GM12878 (cell line): ENCODE results near the gene NEGR1. TPM values are rescaled to one million over a fixed set of nuclear protein-coding genes. Genes with fewer than 3 reads are reported as not detected.

ENCODE experiments used
- ATAC-seq: fragments of 200-7000 bp; cut with Tn5 transposase; 3 replicates; pipeline ENCODE4 v1.9.1; 2020; ENCODE audit warnings: mild to moderate bottlenecking, moderate library complexity
- BruUV-seq: library from RNA; stranded (reverse); fragments of 400-500 nt; replicated peaks from 2 replicates; lab custom pipeline; 2021; lab: Mats Ljungman, UMichigan
- CTCF ChIA-PET: fragments of 300-600 bp; sonication (Branson Sonifier 250); formaldehyde crosslinking; extraction: SDS; loops from one replicate; lab custom pipeline; 2021; ENCODE audit warnings: inconsistent platforms; lab: Yijun Ruan, JAX
- POLR2A ChIA-PET: fragments of 350-600 bp; formaldehyde crosslinking; extraction: SDS; loops from one replicate; lab custom pipeline; 2021; ENCODE audit warnings: inconsistent platforms; lab: Charles Lee
- RAD21 ChIA-PET: fragments of 300-600 bp; sonication (Branson Sonifier 250); formaldehyde crosslinking; loops from one replicate; lab custom pipeline; 2023; ENCODE audit warnings: antibody characterized with exemption; ENCODE audit not compliant: unreplicated experiment; lab: Charles Lee
- SMC1A ChIA-PET: fragments of 300-600 bp; sonication (Branson Sonifier 250); formaldehyde crosslinking; loops from one replicate; lab custom pipeline; 2023; ENCODE audit not compliant: unreplicated experiment, uncharacterized antibody; lab: Charles Lee
- DNase-seq: peaks from one replicate; pipeline ENCODE4 v3.0.0-alpha.2; 2011; ENCODE audit warnings: low read depth, low spot score
- FAIRE-seq: peaks from 3 replicates; lab custom pipeline; 2011; peaks lifted over from hg19 to GRCh38; lab: Jason Lieb, UNC
- H2AFZ ChIP-seq: 2 replicates; pipeline ENCODE4 v1.6.0; 2011; ENCODE audit warnings: low read depth, low read length, control low read depth; ENCODE audit not compliant: control insufficient read depth
- H3K27ac ChIP-seq: 2 replicates; pipeline ENCODE4 v1.5.1; 2011; ENCODE audit warnings: control low read depth; ENCODE audit not compliant: control insufficient read depth, insufficient read depth
- H3K27me3 ChIP-seq, 2 experiments: replicated peaks in 1 of 2; 2 replicates each; pipeline versions ENCODE4 v1.6.0 to v1.6.1; 2011; ENCODE audit warnings: low read length in 1 of 2; ENCODE audit not compliant: control insufficient read depth in 2 of 2, insufficient read depth in 2 of 2
- H3K36me3 ChIP-seq, 2 experiments: 2 replicates each; pipeline ENCODE4 v1.5.1; 2011; ENCODE audit warnings: low read length in 1 of 2; ENCODE audit not compliant: control insufficient read depth in 2 of 2, insufficient read depth in 2 of 2
- H3K4me1 ChIP-seq: 2 replicates; pipeline ENCODE4 v1.6.1; 2011; ENCODE audit warnings: mild to moderate bottlenecking, low read length, moderate library complexity, mixed read lengths; ENCODE audit not compliant: control insufficient read depth, insufficient read depth
- H3K4me2 ChIP-seq: 2 replicates; pipeline ENCODE4 v1.6.0; 2011; ENCODE audit warnings: control low read depth; ENCODE audit not compliant: control insufficient read depth, insufficient read depth
- H3K4me3 ChIP-seq: fragments of 200-600 bp; sonication (generic); 2 replicates; pipeline ENCODE4 v1.5.1; 2016
- H3K79me2 ChIP-seq: 2 replicates; pipeline ENCODE4 v1.6.0; 2011; ENCODE audit warnings: low read length; ENCODE audit not compliant: control insufficient read depth, insufficient read depth
- H3K9ac ChIP-seq: 2 replicates; pipeline ENCODE4 v1.8.0; 2011; ENCODE audit warnings: low read length, control low read depth, mixed read lengths; ENCODE audit not compliant: control insufficient read depth, insufficient read depth
- H3K9me3 ChIP-seq: replicated peaks from 3 replicates; pipeline ENCODE4 v1.5.1; 2011; ENCODE audit warnings: mild to moderate bottlenecking, low read length; ENCODE audit not compliant: control insufficient read depth, insufficient read depth
- H4K20me1 ChIP-seq: 2 replicates; pipeline ENCODE4 v1.6.0; 2011; ENCODE audit not compliant: control insufficient read depth, insufficient read depth
- BCL11A ChIP-seq: IDR thresholded peaks from 2 replicates; pipeline ENCODE4 v1.6.1; 2011; ENCODE audit warnings: low read depth, low read length
- BHLHE40 ChIP-seq, 2 experiments: fragments of 450-650 bp in 1 of 2; IDR thresholded peaks; 2 replicates each; pipeline ENCODE4 v1.6.1; 2011 to 2017; ENCODE audit warnings: low read depth in 2 of 2, borderline replicate concordance in 1 of 2, improper control_type of control experiment in 1 of 2, low read length in 1 of 2, mild to moderate bottlenecking in 1 of 2
- KLF5 ChIP-seq: fragments of 450-650 bp; IDR thresholded peaks from 2 replicates; pipeline ENCODE4 v1.6.1; 2014; ENCODE audit warnings: mild to moderate bottlenecking; ENCODE audit not compliant: partially characterized antibody
- MEF2B ChIP-seq: fragments of 450-650 bp; IDR thresholded peaks from 2 replicates; pipeline ENCODE4 v1.6.1; 2018; ENCODE audit warnings: mild to moderate bottlenecking, moderate library complexity; ENCODE audit not compliant: partially characterized antibody, poor library complexity, severe bottlenecking
- MYB ChIP-seq: fragments of 150-350 bp; IDR thresholded peaks from 2 replicates; pipeline ENCODE4 v1.6.1; 2014; ENCODE audit warnings: mild to moderate bottlenecking, low read depth, low read length, borderline replicate concordance
- NR2C2 ChIP-seq: IDR thresholded peaks from 2 replicates; pipeline ENCODE4 v1.6.1; 2011; ENCODE audit warnings: borderline replicate concordance, low read depth; ENCODE audit not compliant: control insufficient read depth, insufficient read length
- NR2F1 ChIP-seq: fragments of 450-650 bp; conservative IDR thresholded peaks from 2 replicates; pipeline ENCODE4 v1.6.1; 2017; ENCODE audit warnings: mild to moderate bottlenecking
- PBX3 ChIP-seq: IDR thresholded peaks from 2 replicates; pipeline ENCODE4 v1.6.1; 2011; ENCODE audit warnings: mild to moderate bottlenecking, low read depth, low read length, moderate library complexity; ENCODE audit not compliant: insufficient replicate concordance
- POLR2AphosphoS2 ChIP-seq: IDR thresholded peaks from 2 replicates; pipeline ENCODE4 v1.6.1; 2011; ENCODE audit warnings: low read depth, mild to moderate bottlenecking, low read length, improper control_type of control experiment, moderate library complexity
- POLR2AphosphoS5 ChIP-seq: IDR thresholded peaks from 2 replicates; pipeline ENCODE4 v1.6.1; 2011; ENCODE audit warnings: mild to moderate bottlenecking, low read length, inconsistent platforms
- RAD51 ChIP-seq: fragments of 450-650 bp; IDR thresholded peaks from 2 replicates; pipeline ENCODE4 v1.6.1; 2016; ENCODE audit warnings: moderate library complexity, mild to moderate bottlenecking, inconsistent platforms
- SUPT20H ChIP-seq: IDR thresholded peaks from 2 replicates; pipeline ENCODE4 v1.6.1; 2011; ENCODE audit warnings: low read depth, mild to moderate bottlenecking, low read length, moderate library complexity, borderline replicate concordance; ENCODE audit not compliant: control insufficient read depth
- TCF3 ChIP-seq: IDR thresholded peaks from 2 replicates; pipeline ENCODE4 v1.6.1; 2012; ENCODE audit warnings: low read depth, mild to moderate bottlenecking, low read length, borderline replicate concordance; ENCODE audit not compliant: insufficient read depth
- WRNIP1 ChIP-seq: IDR thresholded peaks from 2 replicates; pipeline ENCODE4 v1.6.1; 2011; ENCODE audit warnings: low read depth, low read length, improper control_type of control experiment, borderline replicate concordance
- ZNF207 ChIP-seq: fragments of 450-650 bp; IDR thresholded peaks from 2 replicates; pipeline ENCODE4 v1.6.1; 2014; ENCODE audit warnings: antibody characterized with exemption, mild to moderate bottlenecking, borderline replicate concordance
- WGBS: methylation state at CpG from one replicate; pipeline ENCODE4 v1.1.6; 2016; ENCODE audit warnings: low lambda C conversion rate; ENCODE audit not compliant: insufficient replicate concordance, insufficient coverage; ENCODE audit errors: missing lambda C conversion rate; 5-methylcytosine and 5-hydroxymethylcytosine counted together
- in situ Hi-C: fragments of 300-500 bp; cut with MboI; formaldehyde crosslinking; loops from 9 replicates; pipeline ENCODE4 v1.14.3; 2018; ENCODE audit warnings: mixed read lengths
- intact Hi-C: fragments of 100-400 bp; cut with micrococcal nuclease; formaldehyde crosslinking; loops from one replicate; pipeline ENCODE4 v1.14.2; 2022; ENCODE audit not compliant: unreplicated experiment
- polyA plus RNA-seq, 11 experiments: library from polyadenylated mRNA; depleted of rRNA in 4 of 11; unstranded in 6 of 11; stranded (reverse) in 5 of 11; fragments of >200 nt; fragmentation: Nextera tagmentation in 4 of 11; fragmentation: Illumina TruSeq in 1 of 11; extraction: Ambion mirVana in 4 of 11; extraction: Trizol in 1 of 11; gene quantifications; 1 replicate in 1 of 11; 2 replicates in 10 of 11; pipeline versions ENCODE4 v1.2.1 to v1.2.3, GENCODE V29; 2011 to 2016; ENCODE audit warnings: inconsistent platforms in 2 of 11, missing spikeins in 2 of 11, low read depth in 1 of 11
- total RNA-seq, 4 experiments: library from RNA; depleted of rRNA in 3 of 4; stranded (reverse); fragments of >200 nt in 3 of 4; fragmentation: Illumina TruSeq in 1 of 4; extraction: Trizol in 1 of 4; gene quantifications; 2 replicates each; pipeline versions ENCODE4 v1.2.1 to v1.2.3, GENCODE V29; 2013 to 2021

Gene NEGR1
- total and polyA plus RNA-seq, 10 of the 15 experiments (the other 5 are each of a cell fraction or from before 2014, with no cell fraction given), result under 0.01 to 0.03 (median 0.01) TPM; not detected in 7

- intact Hi-C loops, result no loop called here
Measured at GRCh38 chr1:72056516-72056915, 225.8 kb downstream of the NEGR1 start.

GRCh38 chr1:72051538-72051937 is 230.8 kb downstream of the NEGR1 start:
- Histone ChIP-seq H3K4me1 (no peaks in the 10 kb centered on the region), H3K4me3 (no peak overlapping the region), H4K20me1 (no peaks in the 10 kb centered on the region), H3K9me3 (no peaks in the 10 kb centered on the region), H3K27me3 (no peaks in the 10 kb centered on the region), H2AFZ (no peak overlapping the region), H3K79me2 (no peaks in the 10 kb centered on the region), H3K27ac (no peak overlapping the region), H3K36me3 (no peaks in the 10 kb centered on the region), H3K9ac (no peak overlapping the region), H3K4me2 (no peak overlapping the region)
- TF ChIP-seq POLR2AphosphoS2, result no peak
- TF ChIP-seq SUPT20H, result no peak
- TF ChIP-seq NR2F1, result no peak
- TF ChIP-seq BHLHE40 (IDR thresholded peaks at IDR 0.05; ENCODE audit: borderline replicate concordance in 1 of 2, low read depth in 2 of 2, low read length in 1 of 2), result no peak
- TF ChIP-seq MYB, result no peak
- no peak for TF ChIP-seq TCF3
- TF ChIP-seq POLR2AphosphoS5, result no peak
- TF ChIP-seq ZNF207, result no peak
- TF ChIP-seq RAD51, result no peak
- TF ChIP-seq MEF2B, result no peak
- no peak for TF ChIP-seq NR2C2
- intact Hi-C loops (no loop called here), in situ Hi-C loops (no loop called here)
- ATAC-seq (no peak), FAIRE-seq (no peak), DNase-seq (no peak)
- ChIA-PET POLR2A (no interaction called here), SMC1A (interaction anchor here (1.1 kb wide), 1 partner anchor 62 kb away, joined by 3 read pairs; no protein-coding TSS in a partner anchor), RAD21 (no interaction called here), CTCF (interaction anchor here (1.7 kb wide), 1 partner anchor 14 kb away, joined by 5 read pairs; no protein-coding TSS in a partner anchor)
- no TSS peak for BruUV-seq
- 0% methylated on average over 2 of the region's 2 CpGs for WGBS

More at GRCh38 chr1:72056516-72056915, 225.8 kb downstream of the NEGR1 start:
- Histone ChIP-seq H3K9me3 (no peaks in the 10 kb centered on the region), H3K27me3 (no peaks in the 10 kb centered on the region), H3K4me1 (no peaks in the 10 kb centered on the region), H3K36me3 (no peaks in the 10 kb centered on the region), H3K79me2 (no peaks in the 10 kb centered on the region), H3K9ac (no peak overlapping the region), H4K20me1 (no peaks in the 10 kb centered on the region), H3K4me3 (no peak overlapping the region), H2AFZ (no peak overlapping the region), H3K4me2 (no peak overlapping the region), H3K27ac (no peak overlapping the region)
- no peak for FAIRE-seq
- SMC1A ChIA-PET, result interaction anchor here (1.3 to 1.5 kb wide), 2 partner anchors 12 to 19 kb away, joined by 3 to 4 read pairs; no protein-coding TSS in a partner anchor
- CTCF ChIA-PET, result interaction anchor here (0.6 kb wide), 1 partner anchor 20 kb away, joined by 3 read pairs; no protein-coding TSS in a partner anchor
- no peak for TF ChIP-seq WRNIP1
- no peak for TF ChIP-seq KLF5
- no peak for TF ChIP-seq BCL11A
- TF ChIP-seq PBX3, result no peak
- BruUV-seq, result no TSS peak
- WGBS, result 40% methylated on average over 2 of the region's 2 CpGs
- no peak for DNase-seq
- POLR2A ChIA-PET, result no interaction called here
- RAD21 ChIA-PET, result no interaction called here
- in situ Hi-C loops, result no loop called here
- no peak for ATAC-seq
